ENCODE measurements around the gene MTMR11. TPM values are rescaled to one million over a fixed set of nuclear protein-coding genes. Genes with fewer than 3 reads are reported as not detected.

Gene MTMR11
- total RNA-seq, 1 experiment from 2014 or later = 7.1 TPM

- TF ChIP-seq ARID4B (CRISPR knock-in tag; IDR thresholded peaks at IDR 0.05; ENCODE audit: borderline replicate concordance) (peak; percentile 61; the same call in 1 of the 2 replicates), ATF1 (CRISPR knock-in tag; IDR thresholded peaks at IDR 0.05) (no peak; the same call in 1 of the 2 replicates), ETV6 (CRISPR knock-in tag; IDR thresholded peaks at IDR 0.05) (no peak), NR1H2 (CRISPR knock-in tag; IDR thresholded peaks at IDR 0.05) (no peak), GRHL2 (CRISPR knock-in tag; IDR thresholded peaks at IDR 0.05; ENCODE audit: insufficient replicate concordance, severe bottlenecking) (no peak), GABPB1 (CRISPR knock-in tag; IDR thresholded peaks at IDR 0.05) (no peak; the same call in 1 of the 2 replicates), ZNF219 (CRISPR knock-in tag; IDR thresholded peaks at IDR 0.05; ENCODE audit: borderline replicate concordance) (no peak; the same call in 1 of the 2 replicates), ZNF317 (CRISPR knock-in tag; IDR thresholded peaks at IDR 0.05; ENCODE audit: borderline replicate concordance, low read depth) (0 out of 2 replicates have a peak, but pooled peaks have one; percentile 65), KAT7 (CRISPR knock-in tag; IDR thresholded peaks at IDR 0.05; ENCODE audit: borderline replicate concordance) (0 out of 2 replicates have a peak, but pooled peaks have one; percentile 3), ZNF423 (CRISPR knock-in tag; IDR thresholded peaks at IDR 0.05) (no peak), ZNF121 (CRISPR knock-in tag; IDR thresholded peaks at IDR 0.05) (no peak), FOXP1 (CRISPR knock-in tag; IDR thresholded peaks at IDR 0.05; ENCODE audit: borderline replicate concordance) (peak; percentile 63), ZSCAN18 (CRISPR knock-in tag; IDR thresholded peaks at IDR 0.05) (no peak), STAT6 (CRISPR knock-in tag; conservative IDR thresholded peaks at IDR 0.05; ENCODE audit: low read depth) (no peak), GTF2I (CRISPR knock-in tag; conservative IDR thresholded peaks at IDR 0.05) (no peak), PRDM15 (CRISPR knock-in tag; IDR thresholded peaks at IDR 0.05) (no peak), SMAD3 (CRISPR knock-in tag; IDR thresholded peaks at IDR 0.05; ENCODE audit: borderline replicate concordance) (no peak), CTCF (IDR thresholded peaks at IDR 0.05) (no peak), CBFB (CRISPR knock-in tag; IDR thresholded peaks at IDR 0.05; ENCODE audit: low read depth) (no peak), EMX1 (CRISPR knock-in tag; IDR thresholded peaks at IDR 0.05) (peak; percentile 89), OVOL2 (CRISPR knock-in tag; IDR thresholded peaks at IDR 0.05; ENCODE audit: borderline replicate concordance) (no peak; the same call in 1 of the 2 replicates), SMAD4 (CRISPR knock-in tag; IDR thresholded peaks at IDR 0.05) (0 out of 2 replicates have a peak, but pooled peaks have one; percentile 13), TP53 (CRISPR knock-in tag; IDR thresholded peaks at IDR 0.05) (peak; percentile 61; the same call in 1 of the 2 replicates), ESRRA (CRISPR knock-in tag; IDR thresholded peaks at IDR 0.05; ENCODE audit: borderline replicate concordance) (peak; percentile 5; the same call in 1 of the 2 replicates)
Observed at GRCh38 chr1:149887456-149888246, 49.0 kb downstream of the MTMR11 start (continued).
